Epithelial cell of prostate (primary cell): ENCODE results near the gene PFDN2.
A peak's percentile ranks its signal among the peaks of the same experiment; 100 is the strongest.

Experiments used
- DNase-seq: peaks from one replicate; pipeline ENCODE4 v3.0.0-alpha.2; 2011; ENCODE audit warnings: low read depth, low spot score
- H3K27ac ChIP-seq: fragments of 450-650 bp; 2 replicates; pipeline ENCODE4 v1.5.1; 2017; ENCODE audit warnings: mild to moderate bottlenecking

Gene PFDN2

DNA sequence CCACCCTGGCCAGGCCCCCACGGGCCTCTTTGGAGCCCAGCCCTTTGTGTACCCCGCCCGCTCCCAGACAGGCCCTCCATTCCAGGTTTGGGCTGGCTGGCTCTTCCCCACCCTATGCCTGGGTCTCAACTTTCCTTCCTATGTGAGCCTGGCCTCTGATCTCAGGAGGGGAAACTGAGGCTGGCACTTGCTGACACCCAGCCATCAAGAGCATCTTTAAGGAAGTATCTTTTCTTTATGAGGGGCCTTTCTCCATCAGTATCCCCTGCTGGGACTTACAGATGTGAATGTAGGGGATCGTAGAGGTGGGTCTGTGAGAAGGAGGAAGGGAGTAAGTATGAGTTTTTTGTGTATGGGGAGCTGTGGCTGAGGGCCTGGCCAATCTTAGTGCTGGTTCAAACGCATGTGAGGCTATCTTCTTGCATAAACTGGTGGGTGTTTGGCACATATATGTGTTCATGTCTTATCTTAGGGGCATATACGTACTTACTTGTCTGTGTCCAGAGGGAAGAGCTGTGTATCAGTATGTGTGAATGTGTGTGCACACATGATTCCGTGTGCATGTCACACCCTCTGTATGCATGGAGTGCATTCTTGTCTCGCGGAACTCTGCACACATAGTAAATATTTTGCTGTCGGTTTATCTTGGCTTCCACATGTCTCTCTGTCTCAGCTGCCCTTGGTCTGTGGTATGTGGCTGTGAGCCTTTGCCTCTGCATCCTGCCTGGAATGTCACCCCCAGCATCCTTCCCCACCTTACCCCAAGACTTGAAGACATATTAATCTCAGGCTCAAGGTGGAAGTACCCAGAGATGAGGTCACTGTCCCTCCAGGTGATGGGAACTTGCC lies 33.9 kb downstream of the PFDN2 start:
- peak overlapping the region; percentile 95 for H3K27ac ChIP-seq
- DNase-seq = no peak

DNA sequence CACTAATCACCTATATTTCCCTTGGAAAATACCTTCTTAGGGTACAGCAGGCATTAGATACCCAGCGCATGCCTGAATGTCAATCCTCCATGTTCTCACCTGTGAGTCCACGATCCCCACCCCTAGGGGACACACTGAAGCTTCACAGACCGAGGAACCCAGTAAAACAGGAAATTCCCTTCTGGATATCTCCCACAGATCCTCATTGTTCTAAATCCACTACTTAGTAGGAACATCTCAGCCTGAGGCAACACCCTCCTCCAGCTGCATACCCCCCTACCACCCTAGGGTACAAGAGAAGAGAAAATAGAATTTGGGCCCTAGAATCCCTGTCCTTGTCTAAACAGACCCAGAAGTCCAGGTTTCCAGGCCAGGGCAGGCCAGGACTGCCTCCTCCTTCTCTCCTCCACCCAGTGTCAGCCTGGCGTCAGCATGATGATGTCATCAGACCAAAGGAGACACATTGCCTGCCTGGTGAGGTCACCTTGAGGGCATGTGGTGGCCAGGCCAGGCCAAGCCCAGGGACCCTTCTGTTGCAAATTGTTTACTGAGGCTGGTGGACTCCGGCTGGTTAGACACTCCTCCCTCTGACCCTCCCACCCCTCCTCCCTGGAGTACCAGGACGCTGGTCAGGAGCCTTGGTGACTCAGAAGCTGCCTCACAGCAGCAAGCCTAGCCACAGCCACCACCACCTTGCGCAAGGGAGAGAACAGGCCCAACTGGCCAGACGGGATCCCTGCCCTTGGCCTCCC lies 34.7 kb downstream of the PFDN2 start:
- DNase-seq = peak; percentile 96
- peak overlapping the region; percentile 95 for H3K27ac ChIP-seq

DNA sequence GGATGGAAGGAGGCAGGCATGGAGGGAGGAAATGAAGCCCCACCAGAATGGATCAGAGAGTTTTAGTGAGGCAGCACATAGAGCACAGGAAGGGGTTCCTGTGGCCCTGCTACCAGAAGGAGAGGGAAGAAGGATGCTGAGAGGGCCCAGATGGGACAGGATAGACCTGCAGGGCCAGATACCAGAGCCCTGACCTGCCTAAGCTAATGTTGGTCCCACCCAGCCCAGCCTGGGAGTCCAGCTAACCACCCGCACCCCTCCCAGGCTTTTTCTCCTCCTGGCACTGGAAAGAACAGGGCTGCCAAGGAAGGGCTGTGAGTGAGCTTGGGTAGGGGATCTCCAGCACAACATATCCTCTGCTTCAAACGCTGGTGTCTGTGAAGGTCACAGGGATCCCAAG lies 35.4 kb downstream of the PFDN2 start:
- peak overlapping the region; percentile 95 for H3K27ac ChIP-seq
- DNase-seq = no peak

DNA sequence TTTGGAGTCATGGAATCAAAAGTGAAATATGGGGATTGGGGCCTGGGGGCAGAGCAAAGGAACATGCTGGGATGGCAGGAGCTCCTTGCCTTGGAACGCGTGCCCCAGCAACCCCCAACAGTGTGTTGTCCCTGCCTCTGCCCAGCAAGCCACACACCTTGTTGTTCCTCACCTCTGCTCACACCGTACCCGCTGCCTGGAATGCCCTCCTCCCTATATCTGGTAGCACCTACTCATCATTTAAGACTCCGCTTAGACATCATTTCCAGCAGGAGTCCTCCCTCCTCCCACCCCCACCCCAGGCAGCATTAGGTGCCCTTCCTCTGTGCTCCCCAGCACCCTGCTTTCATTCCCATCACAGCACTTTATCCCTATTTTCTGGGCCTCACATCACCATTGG lies 36.3 kb downstream of the PFDN2 start:
- peak overlapping the region; percentile 95 for H3K27ac ChIP-seq
- no peak for DNase-seq

DNA sequence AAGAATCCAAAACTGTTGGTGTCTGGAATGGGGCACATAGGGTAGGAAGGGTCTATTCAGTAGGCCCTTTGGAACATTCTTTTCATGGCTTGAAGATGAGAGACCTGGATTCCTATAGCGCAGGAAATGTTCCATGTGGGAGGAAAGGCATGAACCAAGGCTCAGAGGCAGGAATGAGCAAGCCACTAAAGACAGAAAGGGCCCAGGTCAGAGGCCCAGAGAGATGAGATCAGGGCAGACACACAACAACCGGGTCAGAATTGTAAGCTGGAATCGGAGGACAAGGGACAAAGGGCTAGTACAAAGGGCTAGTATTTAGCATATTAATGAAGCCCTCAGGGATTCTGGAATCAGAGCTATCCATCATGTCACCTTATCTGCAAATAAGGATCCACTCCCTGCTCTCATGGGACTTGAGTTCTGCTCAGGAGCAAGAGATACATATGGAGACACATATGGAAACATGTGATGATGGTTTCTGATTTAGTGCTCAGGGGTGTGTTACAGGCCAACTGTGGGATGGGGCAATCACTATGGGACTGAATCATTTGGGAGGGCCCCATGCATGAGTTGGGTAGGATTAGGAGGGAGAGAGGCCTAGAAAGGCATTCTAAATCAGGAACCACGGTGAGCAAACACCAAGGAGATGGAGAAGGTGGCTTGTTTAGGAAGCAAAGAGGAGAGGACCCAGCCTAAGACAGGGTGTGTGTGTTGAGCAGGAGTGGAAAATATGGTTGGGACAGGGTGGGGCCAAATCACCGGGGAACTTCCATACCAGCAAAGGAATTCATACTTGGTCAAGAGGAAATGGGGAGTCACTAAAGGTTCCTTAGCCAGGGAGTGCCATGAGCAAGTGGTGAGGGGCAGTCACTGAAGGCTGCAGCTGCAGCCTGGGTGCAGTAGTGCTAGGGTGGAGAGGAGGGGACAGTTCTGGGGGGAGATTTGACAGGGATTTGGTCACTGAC lies 37.1 kb downstream of the PFDN2 start:
- DNase-seq = no peak
- H3K27ac ChIP-seq = peak overlapping the region; percentile 95

DNA sequence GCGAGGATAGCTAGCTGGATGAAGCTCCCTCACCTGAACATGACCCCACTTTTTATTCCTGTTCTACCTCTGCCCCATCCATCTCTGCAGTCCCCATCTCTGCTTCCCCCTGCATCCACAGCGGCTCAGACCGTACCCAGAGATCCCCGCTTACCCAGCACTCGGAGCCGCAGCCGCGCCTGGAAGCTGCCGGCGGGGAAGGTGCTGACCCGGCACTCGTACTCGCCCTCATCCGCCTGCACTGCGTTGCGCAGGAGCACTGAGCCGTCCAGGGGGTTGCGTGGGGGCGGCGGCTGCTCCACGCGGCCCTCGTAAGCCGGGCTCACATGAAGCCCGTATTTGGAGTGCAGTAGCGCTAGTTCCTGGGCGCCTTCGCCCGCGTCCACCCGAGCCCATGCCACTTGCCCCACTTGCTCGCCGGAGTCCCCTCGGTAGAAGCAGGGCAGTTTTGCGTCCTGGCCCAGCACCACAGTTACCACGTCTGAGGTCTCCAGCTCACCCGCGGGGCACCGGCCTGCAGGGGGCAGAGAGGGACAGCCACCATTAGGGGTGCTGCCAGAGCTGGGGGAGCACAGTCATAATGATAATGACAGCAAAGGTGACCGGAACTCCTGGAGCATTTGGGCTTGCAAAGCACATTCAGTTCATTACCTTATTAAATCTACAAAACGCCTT lies 38.3 kb downstream of the PFDN2 start:
- peak overlapping the region; percentile 95 for H3K27ac ChIP-seq
- no peak for DNase-seq

DNA sequence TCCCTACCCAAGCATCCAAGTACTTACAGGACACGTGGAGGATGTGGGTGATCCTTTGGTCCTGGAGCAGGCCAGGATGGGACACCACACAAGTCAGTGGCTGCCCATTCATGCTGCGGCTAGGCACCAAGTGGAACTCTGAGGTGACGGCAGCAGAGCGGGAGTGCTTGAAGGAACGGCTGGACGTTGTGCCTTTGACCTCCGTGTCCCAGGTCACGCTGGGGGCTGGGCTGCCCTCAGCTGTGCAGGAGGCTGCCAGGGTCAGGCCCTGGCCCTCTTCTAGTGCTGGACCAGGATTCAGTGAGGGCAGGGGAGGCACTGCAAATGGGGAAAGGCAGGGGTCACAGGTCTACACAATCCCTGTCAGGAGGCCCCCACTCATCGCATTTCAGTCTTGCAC lies 40.4 kb downstream of the PFDN2 start:
- DNase-seq = no peak
- peak overlapping the region; percentile 95 for H3K27ac ChIP-seq

DNA sequence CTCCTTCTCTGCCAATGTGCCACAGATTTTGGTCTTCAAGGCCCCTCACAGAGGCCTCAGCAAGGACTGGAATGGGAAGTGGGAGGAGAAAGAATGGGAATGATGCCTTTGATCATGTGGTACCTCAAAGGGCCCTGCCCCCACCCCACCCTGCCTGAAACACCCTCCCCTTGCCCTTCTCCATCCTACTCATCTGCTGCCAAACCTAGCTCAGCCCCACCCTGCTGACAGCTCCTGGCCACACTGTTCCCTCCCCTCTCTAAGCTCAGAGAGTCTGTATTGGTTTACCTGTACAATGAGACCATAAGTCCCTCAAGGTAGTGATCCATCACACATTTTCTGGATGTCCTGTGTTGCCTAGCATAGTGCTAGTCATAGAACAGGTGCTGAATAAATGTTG lies 41.4 kb downstream of the PFDN2 start:
- DNase-seq = no peak
- peak overlapping the region; percentile 95 for H3K27ac ChIP-seq

DNA sequence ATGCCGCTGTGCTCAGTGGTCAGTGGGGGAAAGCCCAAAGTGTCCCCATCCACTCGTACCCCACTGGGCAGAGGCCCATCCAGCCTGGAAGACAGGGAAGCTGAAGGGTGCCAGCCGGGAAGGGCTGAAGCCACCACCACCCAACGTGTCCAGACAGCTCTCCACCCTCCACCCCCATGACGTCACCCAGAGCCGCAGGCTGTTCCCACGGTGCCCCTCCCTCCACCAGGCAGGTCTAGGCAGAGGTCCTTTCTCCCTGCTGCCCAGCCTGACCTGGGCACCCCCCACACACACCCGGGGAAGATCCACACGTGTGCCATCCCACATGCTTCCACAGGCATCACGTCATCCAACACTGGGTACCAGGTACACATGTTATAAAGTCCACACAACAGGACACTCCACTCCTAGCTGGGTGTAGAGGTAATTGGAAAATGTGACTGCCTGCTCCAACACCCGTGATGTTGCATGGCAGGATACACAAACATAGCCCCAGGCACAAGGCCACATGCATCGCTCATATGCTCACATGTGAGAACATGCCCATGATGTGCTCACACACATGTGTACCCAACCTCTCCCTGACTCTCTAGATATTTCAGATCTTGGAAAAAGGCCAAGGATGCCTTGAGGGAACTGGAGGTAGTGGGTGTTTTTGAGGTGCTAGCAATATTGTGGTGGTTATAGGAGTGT lies 43.0 kb downstream of the PFDN2 start:
- H3K27ac ChIP-seq = peak overlapping the region; percentile 95
- DNase-seq = peak; percentile 96

DNA sequence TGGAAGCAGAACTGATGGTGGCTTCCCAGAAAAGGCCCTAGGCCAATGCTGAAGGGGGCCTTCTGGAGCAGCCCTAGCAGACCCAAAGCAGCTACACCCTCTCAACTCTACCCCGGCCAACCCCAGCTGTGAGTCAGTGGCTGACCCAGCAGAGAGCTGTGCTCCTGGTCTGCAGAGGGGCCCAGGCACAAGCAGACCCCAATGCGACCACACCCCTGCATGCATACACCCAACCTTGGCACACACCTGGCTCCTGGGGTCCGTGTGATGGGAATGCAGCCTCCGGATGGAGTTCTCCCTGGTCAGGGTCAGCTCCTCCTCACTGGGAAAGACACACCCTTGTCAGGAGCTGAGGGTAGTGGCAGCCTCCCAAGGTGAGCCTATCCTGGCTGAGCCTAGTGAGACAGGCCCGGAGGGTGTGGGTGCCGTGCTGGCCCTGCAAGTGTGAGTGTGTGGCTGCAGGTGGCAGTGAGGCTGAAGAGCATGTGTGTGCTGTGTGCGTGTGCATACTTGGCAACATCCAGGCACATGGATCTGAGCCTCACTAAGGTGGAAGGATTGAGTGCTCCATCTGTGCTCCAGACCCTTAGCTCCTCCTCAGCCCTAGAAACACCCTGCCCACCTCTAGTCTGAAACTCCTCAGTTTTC lies 44.2 kb downstream of the PFDN2 start:
- H3K27ac ChIP-seq = peak overlapping the region; percentile 95
- DNase-seq = peak; percentile 80

DNA sequence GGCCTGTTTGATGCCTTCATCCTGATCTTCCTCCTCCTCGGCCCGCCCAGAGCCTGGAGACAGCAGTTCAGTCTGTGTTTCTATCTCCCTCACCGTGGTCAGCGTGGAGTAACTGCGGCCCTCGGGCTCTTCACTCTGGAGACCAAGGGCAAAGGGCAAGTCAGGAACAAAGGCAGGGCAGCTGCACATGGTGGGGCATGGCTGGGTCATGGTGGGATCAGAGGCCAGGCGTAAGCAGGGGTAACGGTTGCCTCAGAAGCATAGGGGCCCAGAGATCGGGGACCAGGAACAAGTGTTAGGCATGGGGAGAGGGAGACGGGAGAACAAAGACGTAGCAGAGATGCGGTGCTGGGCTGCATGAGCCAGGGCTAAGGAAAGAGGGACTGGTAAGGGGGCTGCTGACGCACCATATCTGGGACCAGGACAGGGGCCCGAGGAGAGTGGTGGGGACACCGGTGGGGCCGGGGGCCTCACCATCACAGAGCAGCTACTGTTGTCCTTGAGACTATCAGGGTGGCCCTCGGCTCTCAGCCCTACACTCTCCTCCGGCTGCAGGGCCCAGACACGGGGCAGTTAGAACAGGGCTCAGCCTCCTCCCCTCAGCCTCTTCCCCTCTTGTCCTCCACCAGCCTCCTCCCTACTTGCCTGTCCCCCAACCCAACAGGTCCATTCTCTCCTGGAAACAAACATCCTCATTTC lies 44.9 kb downstream of the PFDN2 start:
- peak overlapping the region; percentile 95 for H3K27ac ChIP-seq
- no peak for DNase-seq

DNA sequence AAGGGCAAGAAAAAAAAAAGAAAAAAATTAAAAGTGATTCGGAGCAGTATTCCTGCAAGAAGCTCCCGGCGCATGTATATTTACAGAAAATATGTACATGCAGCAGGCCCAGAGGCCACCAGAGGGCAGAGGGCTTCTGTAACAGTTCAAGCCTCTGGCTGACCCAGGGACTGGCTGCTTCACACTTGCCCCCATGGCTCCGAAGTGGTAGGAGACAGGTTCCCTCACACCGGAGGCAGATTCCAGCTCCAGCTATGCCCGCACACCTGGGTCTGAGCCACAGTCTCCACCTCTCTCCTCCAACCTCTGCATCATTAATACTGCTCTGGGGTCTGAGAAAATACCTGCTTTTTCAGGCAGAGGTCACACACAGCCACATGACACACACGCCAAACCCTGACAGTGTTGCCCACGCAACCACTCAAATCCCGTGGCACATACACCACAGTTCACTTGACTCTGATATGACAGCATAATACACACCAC lies 45.9 kb downstream of the PFDN2 start:
- DNase-seq = no peak
- no peak overlapping the region for H3K27ac ChIP-seq

DNA sequence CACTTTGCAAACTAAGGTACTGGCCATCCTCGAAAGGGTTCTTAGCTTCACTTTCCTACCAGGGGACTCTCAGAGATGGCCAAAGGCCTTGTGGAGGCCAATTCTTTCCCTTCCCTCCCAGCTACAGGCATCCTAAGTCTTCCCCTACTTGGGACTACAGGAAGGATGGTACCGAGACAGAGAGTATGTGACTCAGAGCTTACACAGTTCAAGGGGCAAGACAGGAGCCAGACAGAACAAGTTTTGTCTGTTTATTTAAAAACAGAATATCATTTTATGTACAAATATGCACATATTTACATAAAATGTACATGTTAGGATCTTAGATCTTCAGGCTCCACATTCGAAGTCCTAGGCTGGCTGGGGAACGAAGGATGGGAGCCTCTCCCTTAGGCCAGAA lies 47.1 kb downstream of the PFDN2 start:
- DNase-seq = no peak
- peak overlapping the region; percentile 25 for H3K27ac ChIP-seq

DNA sequence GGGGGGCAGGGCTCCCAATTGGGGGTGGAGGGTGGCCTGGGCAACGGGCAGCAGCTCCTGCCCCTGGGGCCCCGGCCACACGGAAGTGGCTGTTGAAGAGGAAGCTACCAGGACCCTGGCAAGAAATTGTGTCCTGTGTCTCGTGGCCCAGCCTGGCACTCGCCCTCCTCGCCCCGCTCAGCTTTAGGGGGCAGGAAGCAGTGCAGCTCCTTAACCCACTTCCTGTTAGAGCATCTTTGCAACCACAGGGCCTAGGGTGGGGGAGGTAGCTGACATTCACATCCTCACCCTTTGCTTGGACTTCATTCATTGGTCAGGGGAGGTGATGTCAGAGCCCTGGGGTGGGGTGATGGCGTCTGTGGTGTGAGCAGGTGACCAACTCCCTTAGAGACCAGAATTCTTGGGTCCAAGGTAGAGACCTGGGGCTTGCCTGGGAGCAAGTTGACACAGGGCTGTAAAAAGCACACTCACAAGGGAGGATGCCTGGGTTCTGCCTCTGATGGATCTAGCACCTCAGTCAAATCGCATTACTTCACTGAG lies 48.0 kb downstream of the PFDN2 start, which contains the start of gene ARHGAP30:
ARHGAP30 (minus strand) TSS at position 161 of the 540 bp plus-strand sequence. CDS start 267 bp downstream, outside the sequence.
- H3K27ac ChIP-seq = peak within 1 kb of the TSS; percentile 33
- DNase-seq = no peak

DNA sequence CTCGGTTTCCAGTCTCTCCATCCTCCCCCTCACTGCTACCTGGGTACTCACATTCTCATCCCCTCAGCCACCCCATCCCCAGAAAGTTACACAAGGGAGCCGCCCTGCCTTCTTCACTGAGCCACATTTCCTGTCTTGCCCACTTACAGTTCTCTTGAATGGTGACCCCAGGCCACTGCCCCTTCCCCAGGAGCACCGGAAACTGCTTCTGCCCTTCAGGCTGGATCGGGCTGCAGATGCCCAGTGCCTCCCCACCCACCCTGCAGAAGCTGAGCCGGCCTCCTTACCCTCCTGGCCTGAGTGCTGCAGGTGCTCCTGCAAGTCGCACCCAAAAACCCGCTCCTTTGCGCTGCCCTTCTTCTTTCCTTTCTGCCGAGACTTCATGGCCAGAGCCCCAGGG lies 48.6 kb downstream of the PFDN2 start:
- no peak for DNase-seq
- H3K27ac ChIP-seq = peak overlapping the region; percentile 33

DNA sequence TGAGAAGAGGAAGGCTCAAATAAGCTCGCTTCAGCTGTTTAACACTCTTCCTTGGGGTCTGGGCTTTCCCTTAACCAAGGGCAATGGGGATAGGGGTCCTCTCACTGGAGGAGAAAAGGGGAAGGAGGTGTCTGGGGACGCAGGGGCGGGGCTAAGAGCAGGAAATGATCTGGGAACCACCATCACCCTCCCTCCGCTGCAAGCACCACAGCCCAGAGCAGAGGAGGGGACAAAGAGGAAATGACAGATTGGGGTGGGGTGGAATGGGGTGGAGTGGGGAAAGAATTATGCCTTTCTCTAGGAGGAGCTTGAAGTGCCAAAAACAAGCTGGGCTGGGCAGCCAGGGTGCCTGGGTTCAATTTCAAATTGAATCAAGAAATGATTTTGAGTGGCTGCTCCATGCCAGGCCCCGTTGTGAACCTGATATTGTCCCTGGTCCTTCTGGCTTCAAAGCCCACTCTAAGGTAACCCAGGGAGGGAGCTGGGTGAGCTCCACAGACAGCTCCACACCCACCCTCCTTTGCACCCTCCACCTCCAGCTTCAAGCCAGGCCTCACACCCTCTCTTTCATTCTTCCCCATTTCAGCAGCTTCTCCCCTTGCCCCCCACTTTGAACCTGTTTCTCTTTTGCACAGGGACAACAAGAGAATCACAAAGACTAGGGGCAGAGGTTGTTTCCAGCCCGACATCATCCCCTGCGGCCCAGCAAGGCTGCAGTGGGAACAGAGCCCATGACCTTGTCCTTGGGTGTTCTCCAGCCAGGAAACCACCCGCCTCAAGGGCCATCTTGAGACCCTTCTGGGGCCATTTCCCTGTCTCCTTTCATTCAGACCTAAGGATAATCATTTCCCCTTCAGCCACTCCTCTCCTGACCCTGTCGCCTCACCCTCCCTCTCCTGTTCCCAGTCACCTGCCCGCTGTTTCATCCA lies 49.3 kb downstream of the PFDN2 start:
- peak overlapping the region; percentile 33 for H3K27ac ChIP-seq

DNA sequence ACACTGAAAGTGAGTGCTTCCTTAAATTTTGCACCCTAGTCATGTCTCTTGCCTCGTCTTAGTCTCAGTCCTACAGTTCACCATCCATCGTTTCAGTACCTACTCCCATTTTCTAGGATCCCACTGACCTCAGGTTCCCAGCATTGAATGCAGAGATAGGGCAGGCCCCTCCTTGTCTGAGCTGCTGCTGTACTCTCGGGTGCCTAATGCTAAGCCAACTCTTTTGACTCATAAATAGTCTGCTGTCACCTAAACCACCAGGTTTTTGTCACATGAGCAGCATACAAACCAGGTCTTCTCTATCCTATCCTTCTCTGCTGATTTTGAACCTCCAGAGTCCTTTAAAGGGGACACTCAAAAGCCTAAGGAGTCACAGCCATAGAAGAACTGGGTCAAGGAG lies 51.1 kb downstream of the PFDN2 start:
- no peak overlapping the region for H3K27ac ChIP-seq
- no peak for DNase-seq

More for the DNA sequence above, 49.3 kb downstream of the PFDN2 start:
- no peak for DNase-seq
